Stimulated activated CD4-positive, alpha-beta T cell treated with anti-CD3 and anti-CD28 coated beads, Interleukin-4, amount 100 ng/mL, for 1 hour (primary cell): ENCODE measurements around the gene TMEM54.

Source experiments
- DNase-seq: peaks from one replicate; pipeline ENCODE4 v3.0.0-alpha.2; 2020

TMEM54 gene

GRCh38 chr1:32893198-32894018 lies 7.8 kb downstream of the TMEM54 start:
- no peak for DNase-seq

- peak; percentile 48 for DNase-seq
These were observed 8.6 kb downstream of the TMEM54 start for GRCh38 chr1:32892368-32893197.

GRCh38 chr1:32891630-32892029 lies 9.6 kb downstream of the TMEM54 start:
- DNase-seq = no peak

- DNase-seq = no peak
These were observed 10.0 kb downstream of the TMEM54 start for GRCh38 chr1:32891241-32891570.

- no peak for DNase-seq
These were observed 10.5 kb downstream of the TMEM54 start for GRCh38 chr1:32890516-32891240.

- DNase-seq = no peak
These were observed 11.4 kb downstream of the TMEM54 start for GRCh38 chr1:32889731-32890278.

GRCh38 chr1:32888677-32889420 lies 12.3 kb downstream of the TMEM54 start:
- DNase-seq = no peak

GRCh38 chr1:32888134-32888533 lies 13.1 kb downstream of the TMEM54 start:
- DNase-seq = no peak

- no peak for DNase-seq
These were observed 13.6 kb downstream of the TMEM54 start for GRCh38 chr1:32887623-32888022.

GRCh38 chr1:32886828-32887414 lies 14.3 kb downstream of the TMEM54 start:
- no peak for DNase-seq

- DNase-seq = peak; percentile 35
These were observed 15.0 kb downstream of the TMEM54 start, which contains the start of gene HPCA for GRCh38 chr1:32886004-32886827. TSS of gene HPCA (plus strand) at chr1:32886491. CDS start at chr1:32888899, 2,408 bp downstream.

- DNase-seq = no peak
These were observed 15.5 kb downstream of the TMEM54 start for GRCh38 chr1:32885676-32886003.

GRCh38 chr1:32884726-32885125 lies 16.5 kb downstream of the TMEM54 start:
- DNase-seq = no peak

- no peak for DNase-seq
These were observed 17.2 kb downstream of the TMEM54 start for GRCh38 chr1:32884032-32884372.

GRCh38 chr1:32883338-32884031 lies 17.7 kb downstream of the TMEM54 start:
- no peak for DNase-seq

- no peak for DNase-seq
These were observed 19.0 kb downstream of the TMEM54 start for GRCh38 chr1:32881871-32882850.

GRCh38 chr1:32881291-32881690 lies 19.9 kb downstream of the TMEM54 start:
- no peak for DNase-seq

GRCh38 chr1:32878637-32879041 lies 22.6 kb downstream of the TMEM54 start:
- DNase-seq = no peak

GRCh38 chr1:32878183-32878582 lies 23.0 kb downstream of the TMEM54 start:
- no peak for DNase-seq
